WTC11 (cell line): Measurements from ENCODE around the gene SCNN1B. TPM values are rescaled to one million over a fixed set of nuclear protein-coding genes. Genes with fewer than 3 reads are reported as not detected.

Experiments used
- ATAC-seq: fragments of 200-7000 bp; cut with Tn5 transposase; 2 replicates; pipeline ENCODE4 v1.10.0; 2021; ENCODE audit warnings: mild to moderate bottlenecking, moderate library complexity
- CTCF ChIA-PET: fragments of 300-600 bp; sonication (Branson Sonifier 250); formaldehyde crosslinking; loops from one replicate; lab custom pipeline; 2021; ENCODE audit warnings: antibody characterized with exemption; lab: Charles Lee
- POLR2A ChIA-PET: fragments of 350-600 bp; sonication (Branson Sonifier 250); formaldehyde crosslinking; loops from one replicate; lab custom pipeline; 2021; ENCODE audit warnings: antibody characterized with exemption; lab: Charles Lee
- DNase-seq: peaks from one replicate; pipeline ENCODE4 v3.0.0; 2021; ENCODE audit warnings: low spot score
- H3K27ac Mint-ChIP-seq: 2 replicates; pipeline ENCODE4 v1.8.0; 2021; ENCODE audit warnings: mixed read lengths
- H3K27me3 Mint-ChIP-seq: 2 replicates; pipeline ENCODE4 v1.8.0; 2021; ENCODE audit warnings: low read depth, mild to moderate bottlenecking, moderate library complexity, mixed read lengths
- H3K36me3 Mint-ChIP-seq: 2 replicates; pipeline ENCODE4 v1.8.0; 2021; ENCODE audit warnings: mixed read lengths
- H3K4me1 Mint-ChIP-seq: 2 replicates; pipeline ENCODE4 v1.8.0; 2022; ENCODE audit warnings: mixed read lengths
- H3K4me3 Mint-ChIP-seq: 2 replicates; pipeline ENCODE4 v1.8.0; 2021; ENCODE audit warnings: mild to moderate bottlenecking, moderate library complexity, mixed read lengths
- H3K9me3 Mint-ChIP-seq: 2 replicates; pipeline ENCODE4 v1.8.0; 2021; ENCODE audit warnings: mixed read lengths
- ATF3 ChIP-seq: sonication (generic); formaldehyde crosslinking; conservative IDR thresholded peaks from 2 replicates; pipeline ENCODE4 v1.8.1; 2022; ENCODE audit warnings: mild to moderate bottlenecking, missing genetic modification reagents
- CDX4 ChIP-seq: fragments of 250-450 bp; sonication (Bioruptor Pico); IDR thresholded peaks from 2 replicates; pipeline ENCODE4 v1.9.0; 2021; ENCODE audit warnings: moderate library complexity, mild to moderate bottlenecking, inconsistent platforms, borderline replicate concordance
- HMGXB4 ChIP-seq: sonication (generic); formaldehyde crosslinking; IDR thresholded peaks from 2 replicates; pipeline ENCODE4 v1.8.1; 2023; ENCODE audit warnings: mild to moderate bottlenecking, moderate library complexity, missing genetic modification reagents
- MLX ChIP-seq: sonication (generic); formaldehyde crosslinking; IDR thresholded peaks from 2 replicates; pipeline ENCODE4 v1.8.1; 2023; ENCODE audit warnings: mild to moderate bottlenecking, missing genetic modification reagents, moderate library complexity
- NR1H2 ChIP-seq: sonication (generic); formaldehyde crosslinking; IDR thresholded peaks from 2 replicates; pipeline ENCODE4 v1.9.0; 2021; ENCODE audit warnings: mild to moderate bottlenecking, moderate library complexity, missing genetic modification reagents
- USF1 ChIP-seq: sonication (generic); formaldehyde crosslinking; IDR thresholded peaks from 2 replicates; pipeline ENCODE4 v1.8.0; 2022; ENCODE audit warnings: mild to moderate bottlenecking, missing genetic modification reagents
- ZNF121 ChIP-seq: sonication (generic); formaldehyde crosslinking; IDR thresholded peaks from 2 replicates; pipeline ENCODE4 v1.8.0; 2023; ENCODE audit warnings: missing genetic modification reagents
- ZNF138 ChIP-seq: sonication (generic); formaldehyde crosslinking; conservative IDR thresholded peaks from 2 replicates; pipeline ENCODE4 v1.8.1; 2022; ENCODE audit warnings: mild to moderate bottlenecking, moderate library complexity, missing genetic modification reagents
- ZNF281 ChIP-seq: sonication (generic); formaldehyde crosslinking; IDR thresholded peaks from 2 replicates; pipeline ENCODE4 v1.8.0; 2023; ENCODE audit warnings: mild to moderate bottlenecking, missing genetic modification reagents
- ZNF317 ChIP-seq: sonication (generic); formaldehyde crosslinking; IDR thresholded peaks from 2 replicates; pipeline ENCODE4 v1.8.1; 2023; ENCODE audit warnings: low read depth, mild to moderate bottlenecking, moderate library complexity, missing genetic modification reagents, borderline replicate concordance
- total RNA-seq: library from RNA; stranded (reverse); gene quantifications from 3 replicates; pipeline ENCODE4 v1.2.3, GENCODE V29; 2021
- TF ChIP-seq, protein P1 (sequence below): fragments of 250-450 bp; sonication (Bioruptor Pico); IDR thresholded peaks from 2 replicates; pipeline ENCODE4 v1.9.0; 2021; ENCODE audit warnings: mild to moderate bottlenecking, borderline replicate concordance

SCNN1B gene
- total RNA-seq, 1 experiment from 2014 or later: 4.8 TPM

DNA sequence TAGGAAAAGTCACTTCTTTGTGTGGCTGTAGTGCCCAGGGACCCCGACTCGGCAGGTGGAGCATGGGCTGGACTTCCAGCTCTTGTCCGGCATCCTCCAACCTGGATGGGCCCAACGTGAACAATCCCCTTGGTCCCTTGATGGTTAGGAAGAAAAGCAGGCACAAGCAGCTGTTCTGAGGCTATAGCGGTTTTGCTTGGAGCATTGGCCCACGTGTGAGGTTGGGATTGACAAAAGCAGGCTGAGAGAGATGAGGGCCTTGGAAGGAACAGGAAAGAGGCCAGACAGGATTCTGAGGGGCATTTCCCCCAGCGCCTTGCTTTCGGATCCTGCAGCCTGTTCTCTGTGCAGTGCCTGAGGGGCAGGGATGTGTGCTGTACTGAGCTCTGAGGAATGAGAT lies 28.1 kb downstream of the SCNN1B start:
- no peaks in the 10 kb centered on the region for H3K9me3 Mint-ChIP-seq
- H3K4me1 Mint-ChIP-seq: no peaks in the 10 kb centered on the region
- H3K36me3 Mint-ChIP-seq: no peaks in the 10 kb centered on the region
- ATAC-seq (no peak), DNase-seq (no peak)
- ChIA-PET POLR2A (no interaction called here), CTCF (interaction anchor here (1.4 to 2.3 kb wide), 6 partner anchors 12 to 106 kb away, joined by 3 to 13 read pairs (median 6); partner anchors contain the start of gene SCNN1B)
- no peak overlapping the region for H3K4me3 Mint-ChIP-seq
- no peak overlapping the region for H3K27ac Mint-ChIP-seq
- no peak for TF ChIP-seq MLX (CRISPR knock-in tag)
- H3K27me3 Mint-ChIP-seq: no peaks in the 10 kb centered on the region

- Mint-ChIP-seq H3K4me3 (no peak overlapping the region), H3K27ac (no peak overlapping the region), H3K4me1 (no peaks in the 10 kb centered on the region), H3K36me3 (no peaks in the 10 kb centered on the region), H3K27me3 (no peaks in the 10 kb centered on the region), H3K9me3 (no peaks in the 10 kb centered on the region)
- TF ChIP-seq ZNF121 (peak; percentile 59), ZNF138 (no peak)
- ChIA-PET POLR2A (no interaction called here), CTCF (interaction anchor here (0.8 to 2.4 kb wide), 8 partner anchors 13 to 149 kb away, joined by 3 to 13 read pairs (median 6); partner anchors contain the start of gene SCNN1B)
- DNase-seq: no peak
- ATAC-seq: no peak
These were observed 28.6 kb downstream of the SCNN1B start for GRCh38 chr16:23330583-23331249.

- H3K4me3 Mint-ChIP-seq: no peak overlapping the region
- POLR2A ChIA-PET: no interaction called here
These were observed 31.0 kb downstream of the SCNN1B start for GRCh38 chr16:23333034-23333579.

DNA sequence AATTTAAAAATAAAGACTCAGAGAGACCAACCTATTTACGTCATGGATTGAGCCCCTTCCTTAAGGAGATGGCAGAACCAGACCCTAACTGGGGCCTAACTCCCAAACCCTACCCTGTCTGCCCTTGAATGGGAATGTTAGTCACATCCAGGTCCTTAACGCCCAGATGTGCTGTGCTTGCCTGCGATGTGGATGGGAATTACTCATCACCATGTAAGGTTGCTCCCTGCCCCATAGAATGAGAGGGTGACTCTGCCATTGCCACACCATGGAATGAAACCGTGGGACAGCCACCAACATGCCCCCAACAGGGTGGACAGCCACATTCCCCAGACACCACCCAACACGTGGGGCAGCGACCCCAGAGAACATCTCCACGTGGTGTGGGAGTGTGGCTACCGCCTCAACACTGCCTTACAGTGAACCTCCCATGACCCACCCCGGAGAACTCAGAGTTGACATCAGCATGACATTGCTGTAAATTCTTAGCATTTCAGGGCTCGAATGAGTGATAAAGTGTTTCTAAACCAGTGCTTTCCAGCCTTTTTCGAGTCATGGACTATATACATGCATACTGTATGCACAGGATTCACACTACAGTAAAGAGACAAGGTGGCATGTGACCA lies 31.8 kb downstream of the SCNN1B start:
- ChIA-PET CTCF (no interaction called here), POLR2A (no interaction called here)
- Mint-ChIP-seq H3K4me1 (no peaks in the 10 kb centered on the region), H3K9me3 (no peaks in the 10 kb centered on the region), H3K36me3 (no peaks in the 10 kb centered on the region), H3K4me3 (no peak overlapping the region), H3K27ac (no peak overlapping the region), H3K27me3 (no peaks in the 10 kb centered on the region)
- DNase-seq: no peak
- no peak for ATAC-seq
- TF ChIP-seq NR1H2 (CRISPR knock-in tag): no peak
- TF ChIP-seq ZNF281 (CRISPR knock-in tag): no peak
- TF ChIP-seq HMGXB4 (CRISPR knock-in tag): no peak
- TF ChIP-seq ZNF317 (CRISPR knock-in tag): no peak
- TF ChIP-seq CDX4 (CRISPR knock-in tag): no peak
- no peak for TF ChIP-seq USF1
- TF ChIP-seq ATF3 (CRISPR knock-in tag): no peak

More at GRCh38 chr16:23333034-23333579, 31.0 kb downstream of the SCNN1B start:
- Mint-ChIP-seq H3K27me3 (no peaks in the 10 kb centered on the region), H3K27ac (no peak overlapping the region), H3K36me3 (no peaks in the 10 kb centered on the region), H3K4me1 (no peaks in the 10 kb centered on the region), H3K9me3 (no peaks in the 10 kb centered on the region)
- TF ChIP-seq, protein P1, sequence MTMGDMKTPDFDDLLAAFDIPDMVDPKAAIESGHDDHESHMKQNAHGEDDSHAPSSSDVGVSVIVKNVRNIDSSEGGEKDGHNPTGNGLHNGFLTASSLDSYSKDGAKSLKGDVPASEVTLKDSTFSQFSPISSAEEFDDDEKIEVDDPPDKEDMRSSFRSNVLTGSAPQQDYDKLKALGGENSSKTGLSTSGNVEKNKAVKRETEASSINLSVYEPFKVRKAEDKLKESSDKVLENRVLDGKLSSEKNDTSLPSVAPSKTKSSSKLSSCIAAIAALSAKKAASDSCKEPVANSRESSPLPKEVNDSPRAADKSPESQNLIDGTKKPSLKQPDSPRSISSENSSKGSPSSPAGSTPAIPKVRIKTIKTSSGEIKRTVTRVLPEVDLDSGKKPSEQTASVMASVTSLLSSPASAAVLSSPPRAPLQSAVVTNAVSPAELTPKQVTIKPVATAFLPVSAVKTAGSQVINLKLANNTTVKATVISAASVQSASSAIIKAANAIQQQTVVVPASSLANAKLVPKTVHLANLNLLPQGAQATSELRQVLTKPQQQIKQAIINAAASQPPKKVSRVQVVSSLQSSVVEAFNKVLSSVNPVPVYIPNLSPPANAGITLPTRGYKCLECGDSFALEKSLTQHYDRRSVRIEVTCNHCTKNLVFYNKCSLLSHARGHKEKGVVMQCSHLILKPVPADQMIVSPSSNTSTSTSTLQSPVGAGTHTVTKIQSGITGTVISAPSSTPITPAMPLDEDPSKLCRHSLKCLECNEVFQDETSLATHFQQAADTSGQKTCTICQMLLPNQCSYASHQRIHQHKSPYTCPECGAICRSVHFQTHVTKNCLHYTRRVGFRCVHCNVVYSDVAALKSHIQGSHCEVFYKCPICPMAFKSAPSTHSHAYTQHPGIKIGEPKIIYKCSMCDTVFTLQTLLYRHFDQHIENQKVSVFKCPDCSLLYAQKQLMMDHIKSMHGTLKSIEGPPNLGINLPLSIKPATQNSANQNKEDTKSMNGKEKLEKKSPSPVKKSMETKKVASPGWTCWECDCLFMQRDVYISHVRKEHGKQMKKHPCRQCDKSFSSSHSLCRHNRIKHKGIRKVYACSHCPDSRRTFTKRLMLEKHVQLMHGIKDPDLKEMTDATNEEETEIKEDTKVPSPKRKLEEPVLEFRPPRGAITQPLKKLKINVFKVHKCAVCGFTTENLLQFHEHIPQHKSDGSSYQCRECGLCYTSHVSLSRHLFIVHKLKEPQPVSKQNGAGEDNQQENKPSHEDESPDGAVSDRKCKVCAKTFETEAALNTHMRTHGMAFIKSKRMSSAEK: no peak
- CTCF ChIA-PET: interaction anchor here (2.4 kb wide), 1 partner anchor 11 kb away, joined by 5 read pairs; no protein-coding TSS in a partner anchor
- no peak for ATAC-seq
- DNase-seq: no peak
